Spleen (tissue), 11 donors: ENCODE data around the gene SPTAN1. TPM values are rescaled to one million over a fixed set of nuclear protein-coding genes. Genes with fewer than 3 reads are reported as not detected.
A peak's percentile ranks its signal among the peaks of the same experiment; 100 is the strongest.
"Not testable (repeated sequence)": the region's sequence is repeated elsewhere in the genome, so short reads cannot be mapped to it uniquely, and the experiment has no call there.

Experiments
- DNase-seq: peaks from one replicate; pipeline ENCODE4 v3.0.0-alpha.2; 2020
- H3K27ac ChIP-seq, 8 donors: fragments of 200-600 bp; sonication (generic) in 7 of 8; 1 replicate in 4 of 8; 2 replicates in 4 of 8; pipeline versions ENCODE4 v1.5.0 to v1.8.0; 2016 to 2021; ENCODE audit warnings: inconsistent platforms in 4 of 8, mild to moderate bottlenecking in 4 of 8, moderate library complexity in 1 of 8
- H3K27me3 ChIP-seq, 7 donors: fragments of 200-600 bp; sonication (generic) in 6 of 7; replicated peaks in 1 of 7; 1 replicate in 4 of 7; 2 replicates in 3 of 7; pipeline versions ENCODE4 v1.5.0 to v1.8.0; 2016 to 2021; ENCODE audit warnings: inconsistent platforms in 3 of 7, mild to moderate bottlenecking in 1 of 7
- H3K36me3 ChIP-seq, 6 donors: fragments of 200-600 bp; sonication (generic) in 5 of 6; 1 replicate in 4 of 6; 2 replicates in 2 of 6; pipeline versions ENCODE4 v1.5.0 to v1.8.0; 2016 to 2021; ENCODE audit warnings: inconsistent platforms in 2 of 6
- H3K4me1 ChIP-seq, 6 donors: fragments of 200-600 bp; sonication (generic) in 5 of 6; 1 replicate in 3 of 6; 2 replicates in 3 of 6; pipeline versions ENCODE4 v1.5.0 to v1.8.0; 2016 to 2021; ENCODE audit warnings: inconsistent platforms in 3 of 6
- H3K4me3 ChIP-seq, 8 donors: fragments of 200-600 bp; sonication (generic) in 7 of 8; 1 replicate in 4 of 8; 2 replicates in 4 of 8; pipeline versions ENCODE4 v1.5.0 to v1.8.0; 2016 to 2021; ENCODE audit warnings: inconsistent platforms in 4 of 8, mild to moderate bottlenecking in 4 of 8, moderate library complexity in 2 of 8
- H3K9me3 ChIP-seq, 8 donors: fragments of 200-600 bp; sonication (generic) in 7 of 8; 1 replicate in 4 of 8; 2 replicates in 4 of 8; pipeline versions ENCODE4 v1.5.0 to v1.8.0; 2016 to 2021; ENCODE audit warnings: inconsistent platforms in 4 of 8
- POLR2A ChIP-seq, 3 donors: fragments of 450-650 bp; IDR thresholded peaks; one replicate each; pipeline ENCODE4 v1.5.1; 2017; ENCODE audit warnings: antibody characterized with exemption in 3 of 3, mild to moderate bottlenecking in 1 of 3
- POLR2AphosphoS5 ChIP-seq, 3 donors: sonication (generic); formaldehyde crosslinking; IDR thresholded peaks; one replicate each; pipeline ENCODE4 v1.5.1; 2017; ENCODE audit warnings: antibody characterized with exemption in 3 of 3
- WGBS, 5 donors: extraction: QIAGEN DNeasy Blood & Tissue Kit in 3 of 5; methylation state at CpG; one replicate each; pipeline versions ENCODE4 v1.1.5 to v1.1.7; 2013 to 2018; 5-methylcytosine and 5-hydroxymethylcytosine counted together
- intact Hi-C: fragments of 100-400 bp; cut with DNase I; formaldehyde crosslinking; loops from one replicate; pipeline ENCODE4 v1.15.0; 2023; ENCODE audit warnings: low total_unique reads
- polyA plus RNA-seq, 3 donors: library from polyadenylated mRNA; stranded (reverse); fragments of 200-250 nt; gene quantifications; one replicate each; pipeline ENCODE4 v1.2.1, GENCODE V29; 2013
- total RNA-seq, 7 donors: library from RNA; depleted of rRNA in 3 of 7; stranded (reverse); fragments of >200 nt in 3 of 7; fragmentation: NEBNext Ultra II Directional in 4 of 7; extraction: Animal tissue kit (Norgen Biotek cat#: 25700) in 4 of 7; gene quantifications; one replicate each; pipeline versions ENCODE4 v1.1.0 to v1.2.1, GENCODE V29; 2016 to 2021
- TF ChIP-seq, protein P1 (sequence below), 11 experiments: fragments of 200-600 bp in 7 of 11; fragments of 450-650 bp in 4 of 11; sonication (generic) in 4 of 11; IDR thresholded peaks in 8 of 11; conservative IDR thresholded peaks in 3 of 11; 1 replicate in 7 of 11; 2 replicates in 4 of 11; pipeline versions ENCODE4 v1.4.0 to v1.8.0; 2016 to 2021; ENCODE audit warnings: antibody characterized with exemption in 11 of 11, inconsistent platforms in 4 of 11, mild to moderate bottlenecking in 1 of 11
- donor health status: healthy with polysubstance abuse.
- donor health status: DM: no; HTN: no; CAD: no; lungs with moderate emphysema.
- donor health status: DM: no; HTN: no; CAD: no.
- donor health status: Bipolar disorder and iron deficiency.
- donor health status: healthy.
- donor health status: DM: no; HTN: no; CAD: no.
- donor health status: DM: yes; HTN: yes; CAD: no.

The SPTAN1 gene
- total and polyA plus RNA-seq, 10 donors: 83.4 to 386 (median 248) TPM

DNA sequence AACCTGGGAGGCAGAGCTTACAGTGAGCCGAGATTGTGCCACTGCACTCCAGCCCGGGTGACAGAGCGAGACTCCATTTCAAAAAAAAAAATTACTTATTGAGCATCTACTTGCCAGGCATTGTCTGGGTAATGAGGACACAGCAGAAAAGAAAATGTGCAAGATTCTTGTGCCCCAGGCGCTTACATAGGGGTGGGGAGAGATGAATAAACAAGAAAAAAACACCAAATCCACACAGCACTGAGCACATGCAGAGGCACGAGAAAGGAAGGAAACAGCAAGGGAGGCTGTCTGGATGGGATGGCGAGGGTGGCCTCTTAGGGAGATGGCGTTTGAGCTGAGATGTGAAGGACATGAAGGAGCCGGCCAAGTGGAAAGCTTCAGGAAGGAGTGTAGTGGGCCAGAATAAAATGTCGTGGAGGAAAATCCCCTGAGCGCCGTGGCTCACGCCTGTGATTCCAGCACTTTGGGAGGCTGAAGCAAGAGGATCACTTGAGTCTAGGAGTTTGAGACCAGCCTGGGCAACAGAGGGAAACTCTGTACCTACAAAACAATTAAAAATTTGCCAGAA is 90.4 kb downstream of the SPTAN1 start:
- no peaks in the 10 kb centered on the region for H3K27me3 ChIP-seq
- TF ChIP-seq POLR2A (IDR thresholded peaks at IDR 0.05) (no peak), POLR2AphosphoS5 (IDR thresholded peaks at IDR 0.05) (no peak)
- TF ChIP-seq, protein P1, sequence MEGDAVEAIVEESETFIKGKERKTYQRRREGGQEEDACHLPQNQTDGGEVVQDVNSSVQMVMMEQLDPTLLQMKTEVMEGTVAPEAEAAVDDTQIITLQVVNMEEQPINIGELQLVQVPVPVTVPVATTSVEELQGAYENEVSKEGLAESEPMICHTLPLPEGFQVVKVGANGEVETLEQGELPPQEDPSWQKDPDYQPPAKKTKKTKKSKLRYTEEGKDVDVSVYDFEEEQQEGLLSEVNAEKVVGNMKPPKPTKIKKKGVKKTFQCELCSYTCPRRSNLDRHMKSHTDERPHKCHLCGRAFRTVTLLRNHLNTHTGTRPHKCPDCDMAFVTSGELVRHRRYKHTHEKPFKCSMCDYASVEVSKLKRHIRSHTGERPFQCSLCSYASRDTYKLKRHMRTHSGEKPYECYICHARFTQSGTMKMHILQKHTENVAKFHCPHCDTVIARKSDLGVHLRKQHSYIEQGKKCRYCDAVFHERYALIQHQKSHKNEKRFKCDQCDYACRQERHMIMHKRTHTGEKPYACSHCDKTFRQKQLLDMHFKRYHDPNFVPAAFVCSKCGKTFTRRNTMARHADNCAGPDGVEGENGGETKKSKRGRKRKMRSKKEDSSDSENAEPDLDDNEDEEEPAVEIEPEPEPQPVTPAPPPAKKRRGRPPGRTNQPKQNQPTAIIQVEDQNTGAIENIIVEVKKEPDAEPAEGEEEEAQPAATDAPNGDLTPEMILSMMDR (IDR thresholded peaks at IDR 0.05 in 8 of 11, conservative IDR thresholded peaks at IDR 0.05 in 3 of 11): no peak
- H3K9me3 ChIP-seq: no peaks in the 10 kb centered on the region
- H3K4me3 ChIP-seq: no peak overlapping the region
- DNase-seq: no peak
- intact Hi-C loops: no loop called here
- 67 to 75% (median 69%) methylated on average over 12 of the region's 12 CpGs for WGBS, 5 donors
- H3K27ac ChIP-seq: peak overlapping the region in 5 of 8 donors; percentile 49 to 66 (median 61)
- H3K36me3 ChIP-seq: peaks cover 0 to 31% (median 0%) of the 10 kb centered on the region in 6 donors
- H3K4me1 ChIP-seq: peaks cover 0 to 18% (median 14%) of the 10 kb centered on the region in 6 donors

DNA sequence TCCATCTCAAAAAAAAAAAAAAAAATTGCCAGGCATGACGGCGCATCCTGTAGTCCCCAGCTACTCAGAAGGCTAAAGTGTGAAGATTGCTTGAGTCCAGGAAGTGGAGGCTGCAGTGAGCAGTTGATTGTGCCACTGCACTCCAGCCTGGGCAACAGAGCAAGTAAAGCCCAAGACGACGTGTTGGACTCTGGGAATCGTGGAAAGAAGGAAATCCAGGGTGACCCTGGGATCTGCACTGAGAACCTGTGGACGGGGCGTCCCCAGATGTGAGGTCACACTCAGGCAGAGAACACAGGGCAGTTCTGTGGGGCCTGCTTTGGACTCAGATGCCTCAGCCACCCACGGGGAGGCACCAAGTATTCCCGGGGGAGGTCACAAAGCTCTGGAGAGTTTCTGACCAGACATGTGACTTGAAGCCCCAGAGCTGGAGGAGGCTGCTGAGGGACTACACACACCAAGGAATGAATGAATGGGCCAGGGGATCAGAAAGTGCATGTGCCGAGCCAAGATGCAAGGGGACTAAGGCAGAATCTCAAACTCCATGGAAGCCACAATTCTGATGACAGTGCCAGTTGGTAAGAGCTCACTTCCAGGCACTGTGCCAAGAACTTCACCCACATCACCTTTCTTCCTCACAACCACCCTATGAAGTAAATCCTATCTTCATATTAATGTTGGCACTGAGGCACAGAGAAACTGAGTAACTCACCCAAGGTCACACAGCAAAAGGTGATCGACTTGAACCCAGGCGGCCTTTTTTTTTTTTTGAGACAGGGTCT is 91.3 kb downstream of the SPTAN1 start:
- no peaks in the 10 kb centered on the region for H3K27me3 ChIP-seq
- H3K27ac ChIP-seq: peak overlapping the region in 4 of 8 donors; percentile 49 to 66 (median 60)
- no peak overlapping the region for H3K4me3 ChIP-seq
- H3K36me3 ChIP-seq: peaks cover 0 to 22% (median 0%) of the 10 kb centered on the region in 6 donors
- no peaks in the 10 kb centered on the region for H3K9me3 ChIP-seq
- TF ChIP-seq, protein P1 (IDR thresholded peaks at IDR 0.05 in 8 of 11, conservative IDR thresholded peaks at IDR 0.05 in 3 of 11): no peak
- TF ChIP-seq POLR2AphosphoS5 (IDR thresholded peaks at IDR 0.05): peak in 2 of 3 donors; percentile 25 to 46
- DNase-seq: no peak
- intact Hi-C loops: no loop called here
- WGBS, 5 donors: 54 to 75% (median 69%) methylated on average over 12 of the region's 12 CpGs
- peaks cover 0 to 17% (median 13%) of the 10 kb centered on the region in 6 donors for H3K4me1 ChIP-seq

DNA sequence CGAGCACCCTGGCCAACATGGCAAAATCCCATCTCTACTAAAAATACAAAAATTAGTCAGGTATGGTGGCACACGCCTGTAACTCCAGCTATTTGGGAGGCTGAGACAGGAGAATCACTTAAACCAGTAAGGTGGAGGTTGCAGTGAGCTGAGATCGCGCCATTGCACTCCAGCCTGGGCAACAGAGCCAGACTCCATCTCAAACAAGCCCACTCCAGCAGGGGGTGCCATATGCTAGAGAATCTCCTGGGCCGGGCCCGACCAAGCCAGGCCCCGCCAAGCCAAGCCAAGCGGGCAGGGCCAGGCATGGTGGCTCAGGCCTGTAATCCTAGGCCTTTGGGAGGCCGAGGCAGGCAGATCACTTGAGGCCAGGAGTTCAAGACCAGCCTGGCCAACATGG is 95.8 kb downstream of the SPTAN1 start:
- TF ChIP-seq, protein P1 (IDR thresholded peaks at IDR 0.05 in 8 of 11, conservative IDR thresholded peaks at IDR 0.05 in 3 of 11): peak in 10 of 11 experiments; percentile 6 to 69 (median 56)
- peak; percentile 35 to 70 (median 60) for TF ChIP-seq POLR2AphosphoS5 (IDR thresholded peaks at IDR 0.05)
- WGBS, 5 donors: 84 to 96% (median 86%) methylated on average over 7 to 9 of the region's 9 CpGs
- H3K27ac ChIP-seq, H3K27me3 ChIP-seq, H3K4me3 ChIP-seq, H3K4me1 ChIP-seq, intact Hi-C loops, H3K9me3 ChIP-seq, H3K36me3 ChIP-seq: not testable (repeated sequence)
- DNase-seq: peak; percentile 86

DNA sequence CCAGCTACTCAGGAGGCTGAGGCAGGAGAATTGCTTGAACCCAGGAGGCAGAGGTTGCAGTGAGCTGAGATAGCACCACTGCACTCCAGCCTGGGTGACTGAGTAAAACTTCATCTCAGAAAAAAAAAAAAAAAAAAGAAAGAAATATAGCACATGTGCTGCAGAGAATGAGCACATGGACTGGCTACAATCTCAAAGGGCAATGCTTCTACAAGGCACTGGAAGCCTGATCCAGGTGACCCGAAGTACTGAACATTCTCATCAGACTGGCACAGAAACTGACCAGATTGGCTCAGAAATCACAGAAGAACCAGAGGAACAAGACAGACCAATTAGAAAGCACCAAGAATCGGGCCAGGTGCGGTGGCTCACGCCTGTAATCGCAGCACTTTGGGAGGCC is 99.4 kb downstream of the SPTAN1 start:
- no peak overlapping the region for H3K4me3 ChIP-seq
- H3K9me3 ChIP-seq: no peaks in the 10 kb centered on the region
- WGBS, 5 donors: 92 to 98% (median 95%) methylated on average over 5 of the region's 5 CpGs
- no peak for DNase-seq
- H3K36me3 ChIP-seq: no peaks in the 10 kb centered on the region
- intact Hi-C loops: no loop called here
- H3K4me1 ChIP-seq: peaks cover 0 to 12% (median 9%) of the 10 kb centered on the region in 6 donors
- TF ChIP-seq, protein P1 (IDR thresholded peaks at IDR 0.05 in 8 of 11, conservative IDR thresholded peaks at IDR 0.05 in 3 of 11): no peak
- TF ChIP-seq POLR2A (IDR thresholded peaks at IDR 0.05) (no peak), POLR2AphosphoS5 (IDR thresholded peaks at IDR 0.05) (no peak)
- H3K27me3 ChIP-seq: no peaks in the 10 kb centered on the region
- no peak overlapping the region for H3K27ac ChIP-seq
